HG02970 (cell line): ENCODE data around the gene SLC5A1.

Experiments
- ATAC-seq: cut with Tn5 transposase; IDR thresholded peaks from one replicate; pipeline ENCODE4 v1.9.1; 2021; ENCODE audit warnings: mild to moderate bottlenecking, moderate library complexity, moderate number of reproducible peaks; ENCODE audit not compliant: unreplicated experiment, low FRiP score

SLC5A1 gene

DNA sequence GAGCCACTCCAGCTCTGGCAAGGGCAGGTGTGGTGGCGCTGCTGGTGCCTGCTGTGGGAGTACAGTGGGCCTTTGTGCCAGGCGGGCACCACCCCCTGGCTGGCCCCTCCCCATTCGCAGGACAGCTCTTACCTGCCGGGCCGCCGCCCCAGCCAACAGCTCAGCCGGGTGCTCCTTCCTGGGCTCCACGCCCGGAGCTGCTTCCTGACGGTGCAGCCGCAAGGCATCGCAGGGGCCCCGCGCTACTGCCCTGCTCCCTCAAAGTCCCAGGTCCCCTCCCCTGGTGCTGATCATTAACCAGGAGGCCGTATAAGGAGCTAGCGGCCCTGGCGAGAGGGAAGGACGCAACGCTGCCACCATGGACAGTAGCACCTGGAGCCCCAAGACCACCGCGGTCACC, at the start of gene SLC5A1:
Gene SLC5A1 (plus strand): TSS at position 338 of the 400 bp plus-strand sequence. CDS start 21 bp downstream, at position 359.
- no peak for ATAC-seq

GRCh38 chr22:31995046-31995445, 48.0 kb upstream of the SLC5A1 start:
- no peak for ATAC-seq

DNA sequence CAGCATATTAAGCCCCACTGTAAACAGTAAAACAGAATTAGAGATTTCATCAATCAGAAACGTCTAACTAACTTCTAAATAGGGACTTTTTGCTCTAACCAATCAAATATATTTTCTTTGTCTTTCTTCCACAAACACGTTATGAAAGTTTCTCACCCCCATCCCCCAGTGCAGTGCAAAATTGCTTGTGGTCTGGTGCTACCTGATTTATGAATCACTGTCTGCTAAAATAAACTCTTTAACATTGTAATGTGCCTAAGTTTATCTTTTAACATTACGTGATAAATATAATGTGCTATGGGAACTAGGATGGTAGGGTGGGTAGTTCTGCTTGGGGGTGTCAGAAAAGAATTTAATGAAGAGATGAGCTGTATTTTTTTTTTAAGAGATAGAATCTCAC, 47.3 kb upstream of the SLC5A1 start:
- no peak for ATAC-seq

GRCh38 chr22:31998784-31999385, 44.2 kb upstream of the SLC5A1 start:
- no peak for ATAC-seq

DNA sequence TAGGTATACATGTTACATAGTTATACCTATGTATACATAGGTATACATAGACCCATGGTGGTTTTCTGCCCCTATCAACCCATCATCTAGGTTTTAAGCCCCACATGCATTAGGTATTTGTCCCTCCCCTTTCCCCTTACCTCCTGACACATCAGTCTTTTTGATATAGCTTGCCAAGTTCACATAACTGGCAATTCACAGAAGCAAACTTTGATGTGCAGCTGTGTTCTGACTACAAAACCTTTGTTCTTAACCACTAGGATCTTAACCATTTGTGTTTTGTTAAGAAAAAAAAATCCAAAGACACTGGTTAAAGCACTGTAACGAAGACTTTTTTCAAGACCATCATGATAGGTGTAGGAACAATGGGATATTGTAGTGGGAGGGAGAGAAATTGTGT, 42.9 kb upstream of the SLC5A1 start:
- no peak for ATAC-seq

DNA sequence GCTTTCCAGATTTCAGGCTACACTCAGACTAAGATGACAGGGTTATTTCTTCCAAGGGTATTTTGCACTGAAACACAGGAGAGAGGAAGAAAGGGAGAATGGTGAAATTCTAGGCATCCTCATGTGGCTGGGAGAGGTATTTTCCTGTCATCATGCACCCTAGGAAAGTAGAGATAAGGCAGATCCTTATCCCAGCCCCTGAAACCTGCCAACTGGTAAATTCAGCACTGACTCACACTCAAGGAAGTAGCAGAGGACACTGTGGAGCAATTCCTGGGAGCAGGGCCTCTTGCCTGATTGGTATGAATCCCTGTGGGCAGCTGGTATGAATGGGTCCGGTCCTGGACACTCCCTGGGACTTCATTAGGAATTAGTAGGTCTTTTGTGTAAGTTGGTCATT, 37.6 kb upstream of the SLC5A1 start:
- no peak for ATAC-seq

GRCh38 chr22:32013200-32013599, 29.9 kb upstream of the SLC5A1 start:
- ATAC-seq: no peak

- no peak for ATAC-seq
These were observed 27.0 kb upstream of the SLC5A1 start for GRCh38 chr22:32016081-32016480.

DNA sequence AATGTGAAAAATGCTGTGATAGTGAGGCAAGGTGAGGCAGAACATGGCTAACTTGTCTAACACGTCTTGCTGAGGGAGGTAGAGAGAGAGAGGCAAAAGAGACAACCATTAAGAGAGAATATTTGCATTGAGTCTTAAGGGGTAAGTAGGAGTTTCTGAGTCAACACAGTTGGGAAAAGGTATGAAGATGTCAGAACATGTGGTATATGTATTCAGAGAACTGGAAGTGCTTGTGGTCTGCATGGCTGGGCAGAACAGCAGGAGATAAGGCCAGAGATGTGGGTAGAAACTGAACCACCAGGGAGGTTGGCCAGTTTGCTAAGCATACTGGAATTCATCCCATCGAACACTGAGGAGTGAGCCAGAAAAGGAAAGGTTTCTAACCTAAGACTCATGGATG, 25.0 kb upstream of the SLC5A1 start:
- ATAC-seq: no peak

- ATAC-seq: no peak
These were observed 22.9 kb upstream of the SLC5A1 start for GRCh38 chr22:32020117-32020516.

- ATAC-seq: no peak
These were observed 21.3 kb upstream of the SLC5A1 start for GRCh38 chr22:32021716-32022115.

DNA sequence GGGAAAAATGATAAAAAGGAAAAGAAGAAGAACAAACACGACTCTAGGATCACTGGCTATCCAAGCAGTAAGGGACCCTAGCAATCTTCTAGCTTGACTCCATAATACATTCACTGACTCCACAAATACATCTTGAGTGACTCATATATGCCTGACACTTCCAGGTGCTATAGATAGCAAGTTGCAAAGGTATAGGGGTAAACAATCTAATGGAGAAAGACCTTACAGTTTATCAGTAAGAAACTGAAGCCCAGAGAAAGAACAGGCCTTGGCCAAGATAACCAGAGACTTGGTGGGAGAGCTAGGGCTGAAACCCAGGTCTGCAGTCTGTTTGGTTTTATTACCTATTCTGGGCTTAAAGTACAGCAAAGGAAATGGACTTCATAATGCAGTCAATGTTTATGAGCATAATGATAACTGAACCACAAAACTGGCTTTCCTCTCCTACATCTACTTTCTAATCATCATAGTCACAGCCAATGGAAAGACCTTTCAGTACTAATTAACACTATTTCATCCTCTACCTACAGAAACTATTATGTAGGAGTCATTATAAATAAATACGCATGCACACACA, 19.7 kb upstream of the SLC5A1 start:
- no peak for ATAC-seq

- no peak for ATAC-seq
These were observed 18.3 kb upstream of the SLC5A1 start for GRCh38 chr22:32024796-32025195.

GRCh38 chr22:32030518-32031247, 12.4 kb upstream of the SLC5A1 start:
- ATAC-seq: no peak

GRCh38 chr22:32031466-32031865, 11.6 kb upstream of the SLC5A1 start:
- ATAC-seq: no peak

DNA sequence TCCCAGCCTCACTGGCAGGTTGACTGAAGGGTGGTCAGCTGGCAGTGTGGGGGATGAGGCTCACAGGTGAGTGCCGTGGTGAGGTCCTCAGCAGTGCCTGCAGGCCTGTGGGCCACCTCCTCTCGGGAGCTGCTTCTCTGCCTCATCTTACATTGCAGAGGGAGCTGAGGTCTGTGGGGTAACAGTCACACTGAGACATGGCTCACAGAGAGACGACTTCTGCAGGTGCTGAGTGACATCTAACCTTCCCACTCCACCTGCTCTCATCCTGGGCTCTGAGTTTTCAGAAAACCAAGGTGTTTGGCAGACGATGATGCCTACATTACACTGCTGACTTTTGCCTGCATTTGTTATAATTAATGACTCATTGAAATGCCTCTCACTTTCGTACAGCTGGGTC, 8.8 kb upstream of the SLC5A1 start:
- no peak for ATAC-seq

DNA sequence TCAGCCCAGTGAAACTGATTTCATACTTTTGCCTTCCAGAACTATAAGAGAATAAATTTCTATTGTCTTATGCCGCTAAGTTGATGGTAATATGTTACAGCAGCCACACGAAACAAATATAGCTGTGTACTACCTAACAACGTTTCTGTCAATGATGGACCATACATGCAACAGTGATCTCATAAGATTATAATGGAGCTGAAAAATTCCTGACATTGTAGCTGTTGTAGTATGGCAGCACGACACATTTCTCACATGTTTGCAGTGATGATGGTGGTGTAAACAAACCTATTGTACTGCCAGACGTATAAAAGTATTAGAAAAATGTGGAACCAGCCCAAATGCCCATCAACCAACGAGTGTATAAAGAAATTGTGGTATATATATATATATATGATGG, 5.8 kb upstream of the SLC5A1 start:
- ATAC-seq: no peak

- ATAC-seq: no peak
These were observed 2.6 kb upstream of the SLC5A1 start for GRCh38 chr22:32040324-32040904.

- ATAC-seq: no peak
These were observed 330 bp downstream of the SLC5A1 start for GRCh38 chr22:32043391-32043790.

DNA sequence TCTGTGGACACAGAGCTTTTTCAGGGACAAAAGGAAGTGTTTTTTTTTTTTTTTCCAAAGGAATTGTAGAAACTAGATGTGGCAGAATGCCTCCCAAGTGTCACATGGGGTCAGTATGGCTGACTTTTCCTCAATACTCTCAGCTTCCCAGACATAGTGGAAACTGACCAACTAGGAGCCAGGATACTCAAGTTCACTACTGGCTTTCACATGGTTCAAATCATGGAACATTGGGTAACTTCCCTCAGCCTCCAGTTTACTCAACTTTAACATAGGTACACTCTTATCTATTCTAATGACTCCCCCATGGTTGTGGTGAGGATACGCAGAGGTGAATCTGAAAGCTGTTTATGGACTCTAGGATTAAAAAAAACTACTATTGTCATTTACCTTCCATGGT, 1.4 kb downstream of the SLC5A1 start:
- no peak for ATAC-seq

DNA sequence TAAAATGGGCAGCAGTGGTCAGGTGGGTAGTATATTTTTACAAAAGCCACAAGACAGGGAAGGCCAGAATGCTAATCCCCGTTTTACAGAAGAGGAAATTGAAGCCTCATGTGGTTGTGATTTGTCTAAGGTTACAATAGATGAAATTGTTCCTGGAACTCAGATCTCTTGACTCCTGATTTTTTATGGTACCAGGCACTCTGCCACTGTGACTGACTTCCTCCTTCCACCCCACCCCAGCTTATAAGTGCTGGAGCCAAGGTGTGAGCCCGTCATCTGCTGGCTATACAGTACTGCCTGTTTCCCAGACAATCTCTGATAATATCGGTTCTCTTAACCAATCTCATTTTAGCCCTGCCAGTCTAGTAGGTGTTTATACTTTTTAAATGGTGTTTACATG, 1.9 kb downstream of the SLC5A1 start:
- ATAC-seq: no peak

DNA sequence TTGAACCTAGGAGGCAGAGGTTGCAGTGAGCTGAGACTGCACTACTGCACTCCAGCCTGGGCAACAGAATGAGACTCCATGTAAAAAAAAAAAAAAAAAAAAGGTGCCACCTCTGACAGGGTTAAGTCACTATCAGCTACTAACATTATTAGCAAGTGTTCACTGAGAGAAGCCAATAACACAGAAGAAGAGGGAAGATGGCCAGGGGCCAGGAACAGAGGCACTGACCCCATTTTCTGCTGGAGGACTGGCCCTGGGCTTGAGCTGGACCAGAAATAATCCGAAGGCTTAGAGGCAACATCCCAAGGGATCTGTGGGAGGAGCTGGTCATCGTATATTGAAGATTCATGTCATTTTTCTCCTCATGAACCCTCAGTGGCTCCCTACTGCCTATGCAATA, 5.0 kb downstream of the SLC5A1 start:
- ATAC-seq: no peak
